ENCODE measurements around the gene ACTRT2.
A peak's percentile ranks its signal among the peaks of the same experiment; 100 is the strongest.

Gene ACTRT2

DNA sequence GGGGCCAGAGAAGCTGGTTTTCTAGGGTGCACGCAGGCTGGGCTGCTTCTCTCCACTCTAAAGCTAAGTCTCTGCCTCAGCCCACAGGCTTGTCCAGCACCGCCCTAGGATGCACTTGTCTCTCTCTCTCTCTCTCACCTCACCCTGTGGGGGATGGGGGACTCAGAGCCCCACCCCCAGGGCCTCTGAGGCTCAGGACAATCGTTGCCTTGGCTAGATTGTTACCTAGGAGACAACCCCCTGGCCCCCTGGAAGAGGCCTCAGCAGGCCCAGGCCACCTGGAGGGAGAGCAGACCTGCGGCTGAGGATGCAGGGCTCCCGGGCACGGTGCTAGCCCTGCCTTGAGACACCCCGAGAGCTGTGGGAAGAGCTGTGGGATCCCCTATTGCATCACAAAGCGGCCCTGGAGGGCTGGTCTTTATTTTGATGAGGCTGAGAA lies at the start of gene ACTRT2:
Gene ACTRT2 (plus strand): TSS at position 235 of the 439 bp plus-strand sequence. CDS start 220 bp downstream, outside the sequence.
- DNase-seq: no peak

DNA sequence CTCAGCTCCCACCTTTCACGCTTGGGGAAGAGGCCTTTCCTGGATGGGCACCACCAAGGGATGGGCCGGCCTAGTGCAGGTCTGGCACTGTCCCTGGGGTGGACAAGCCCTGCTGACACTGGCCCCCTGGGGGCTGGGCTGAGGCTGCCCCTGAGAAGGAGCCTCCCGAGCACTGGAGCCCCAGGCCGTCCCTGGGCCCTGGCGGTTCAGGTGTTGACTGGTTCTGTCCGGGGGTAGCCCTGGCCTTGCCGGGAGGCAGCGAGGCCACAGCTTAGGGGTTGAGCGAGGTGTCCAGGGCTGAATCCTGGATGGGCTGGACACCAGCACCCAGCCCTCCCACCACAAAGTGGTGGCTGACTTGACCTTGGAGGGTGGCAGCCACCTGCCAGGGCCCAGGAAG lies 49.7 kb upstream of the ACTRT2 start:
- no peak for DNase-seq

DNA sequence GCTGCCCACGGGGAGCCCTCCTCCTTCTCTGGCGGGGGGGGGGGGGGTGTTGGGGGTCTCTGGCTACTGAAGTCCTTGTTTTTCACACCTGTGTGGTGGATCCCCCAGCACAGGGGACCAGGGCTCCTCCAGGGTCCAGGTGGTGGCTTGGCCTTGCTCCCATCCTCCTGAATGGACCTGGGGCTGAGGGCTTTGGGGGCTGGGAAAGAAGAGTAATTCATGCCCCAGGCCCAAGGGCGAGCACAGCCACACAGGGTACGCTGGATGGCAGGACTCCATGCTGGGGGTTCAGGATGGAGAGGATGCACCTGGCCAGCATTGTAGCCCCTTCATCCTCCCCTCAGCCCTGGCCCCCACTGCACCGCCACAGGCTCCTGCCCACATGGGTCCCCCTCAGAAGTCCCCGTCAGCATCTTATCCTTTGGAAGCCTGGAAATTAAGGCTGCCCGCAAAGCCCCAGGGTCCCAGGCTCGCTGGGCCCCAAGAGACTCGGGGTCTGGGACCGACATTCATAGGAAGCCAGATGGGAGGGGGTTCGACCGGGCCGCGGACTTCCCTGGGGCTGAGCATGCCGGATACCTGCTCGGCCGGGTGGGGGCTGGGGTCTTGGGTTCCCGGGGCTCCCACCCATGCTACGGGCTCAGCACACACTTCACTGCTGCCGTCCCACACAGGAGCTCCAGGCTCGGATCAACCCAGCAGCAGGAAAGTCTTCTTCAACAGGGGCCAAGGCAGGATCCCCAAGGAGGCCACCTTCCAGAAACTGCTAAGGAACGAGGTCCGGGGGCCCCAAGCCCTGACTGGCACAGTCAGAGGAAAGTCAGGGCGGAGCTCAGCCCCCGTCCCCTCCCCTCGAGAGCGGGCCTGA lies 49.0 kb upstream of the ACTRT2 start:
- no peak for DNase-seq

GRCh38 chr1:2972879-2973575 lies 48.2 kb upstream of the ACTRT2 start:
- no peak for DNase-seq

GRCh38 chr1:2973601-2974593 lies 47.4 kb upstream of the ACTRT2 start:
- DNase-seq: no peak

DNA sequence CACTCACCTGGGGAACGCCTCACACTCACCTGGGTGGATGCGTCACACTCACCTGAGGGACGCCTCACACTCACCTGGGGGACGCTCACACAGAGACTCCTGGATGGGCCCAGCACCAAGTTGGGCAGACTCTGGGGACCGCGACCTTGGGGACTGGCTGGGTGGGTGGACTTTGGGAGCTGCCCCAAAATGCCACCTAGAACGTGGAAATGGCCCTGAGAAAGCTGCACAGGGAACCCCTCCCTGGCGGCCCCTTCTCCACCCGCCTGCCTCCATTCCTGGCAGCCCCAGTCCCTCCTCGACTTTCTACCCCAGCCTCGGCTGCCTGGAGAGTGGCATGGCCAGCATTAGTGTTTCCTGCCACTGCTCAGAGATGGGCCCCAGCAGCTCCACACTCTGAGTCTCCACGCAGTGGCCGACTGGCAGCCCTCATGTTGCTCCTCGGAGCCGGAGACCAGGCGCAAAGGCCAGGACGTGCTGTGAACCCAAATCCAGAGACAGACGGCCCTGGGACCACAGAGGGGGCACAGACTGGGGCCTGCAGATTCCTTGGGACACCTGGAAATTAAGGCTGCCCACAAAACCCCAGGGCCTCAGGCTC lies 46.5 kb upstream of the ACTRT2 start:
- no peak for DNase-seq

DNA sequence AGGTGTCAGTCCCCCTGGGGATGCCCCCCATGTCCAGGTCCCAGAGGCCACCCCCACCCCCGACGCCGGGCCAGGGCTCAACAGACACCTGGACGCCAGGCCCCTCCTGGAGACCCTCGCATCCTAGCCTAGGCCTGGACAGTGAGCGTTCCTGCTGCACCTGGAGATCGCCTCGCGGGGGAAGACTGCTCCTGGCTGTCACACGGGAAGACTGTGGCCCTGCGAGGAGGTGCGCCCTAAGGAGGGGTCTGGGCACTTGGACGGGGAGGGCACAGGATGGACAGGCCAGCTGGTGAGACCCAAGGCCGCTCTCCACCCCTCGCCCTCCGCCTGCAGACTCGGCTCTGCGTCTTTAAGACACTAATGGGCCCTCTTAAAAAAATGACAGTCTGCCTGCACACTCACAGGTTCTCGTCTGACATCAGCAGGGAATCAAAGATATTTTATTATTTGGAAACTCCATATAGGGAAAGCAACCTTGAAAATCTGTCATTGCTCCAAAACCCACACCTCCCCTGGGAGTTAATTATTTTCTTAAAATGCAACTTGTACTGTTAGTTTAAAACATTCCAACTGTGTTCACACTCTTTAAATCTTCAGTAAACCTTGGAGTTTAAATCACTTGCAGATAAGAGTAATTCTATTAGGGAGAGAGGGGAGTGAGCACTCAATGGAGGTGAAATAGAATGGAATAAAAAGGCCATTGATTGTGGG lies 45.6 kb upstream of the ACTRT2 start:
- DNase-seq: no peak

DNA sequence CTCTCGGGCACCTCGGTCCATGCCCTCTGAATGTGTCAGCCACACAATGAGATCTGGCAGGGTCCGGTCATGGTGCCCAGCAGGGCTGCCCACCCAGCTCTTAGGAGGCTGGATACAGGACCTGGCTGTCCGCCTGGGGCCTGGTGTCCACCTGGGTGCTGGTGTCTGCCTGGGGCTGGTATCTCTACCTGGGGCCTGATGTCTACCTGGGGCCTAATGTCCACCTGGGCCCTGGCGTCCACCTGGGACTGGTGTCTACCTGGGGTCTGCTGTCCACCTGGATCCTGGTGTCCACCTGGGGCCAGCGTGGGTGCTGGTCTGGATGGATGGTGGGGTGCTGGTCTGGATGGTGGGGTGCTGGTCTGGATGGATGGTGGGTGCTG lies 45.1 kb upstream of the ACTRT2 start:
- no peak for DNase-seq

DNA sequence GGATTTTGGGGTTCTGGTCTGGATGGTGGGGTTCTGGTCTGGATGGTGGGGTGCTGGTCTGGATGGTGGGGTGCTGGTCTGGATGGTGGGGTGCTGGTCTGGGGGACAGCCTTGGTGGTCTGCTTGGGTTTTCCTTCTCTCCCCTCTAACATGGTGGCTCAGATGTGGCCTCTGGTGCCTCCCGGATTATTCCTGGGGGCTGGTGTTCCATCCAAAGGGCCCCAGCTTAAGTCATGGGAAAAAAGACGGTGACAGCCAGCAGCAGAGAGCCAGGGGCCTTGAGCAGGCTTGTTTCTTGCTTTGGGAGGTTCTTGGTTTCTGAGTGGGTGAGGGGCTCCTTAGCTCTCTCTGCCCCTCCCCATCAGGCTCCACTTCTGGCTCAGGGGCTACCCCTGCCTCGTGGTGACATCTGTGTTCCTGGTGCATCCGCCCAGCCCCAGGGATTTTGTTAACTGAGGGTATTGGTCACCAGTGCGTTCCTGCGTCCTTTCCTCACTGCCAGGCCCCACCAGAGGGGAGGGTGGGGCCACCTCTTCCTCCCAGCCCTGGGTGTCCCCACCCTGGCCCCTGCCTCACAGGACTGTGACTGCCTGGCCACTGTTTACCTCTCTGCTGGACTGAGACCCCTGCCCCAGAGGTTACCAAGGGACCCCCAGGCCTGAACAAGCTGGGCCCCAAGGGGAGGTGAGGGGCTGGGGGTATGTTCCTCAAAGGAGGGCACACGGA lies 43.2 kb upstream of the ACTRT2 start:
- DNase-seq: no peak

GRCh38 chr1:2978691-2979190 lies 42.5 kb upstream of the ACTRT2 start:
- DNase-seq: no peak

GRCh38 chr1:2979191-2980072 lies 41.8 kb upstream of the ACTRT2 start:
- DNase-seq: no peak

GRCh38 chr1:2980073-2980791 lies 41.0 kb upstream of the ACTRT2 start:
- peak; percentile 0 for DNase-seq

GRCh38 chr1:2980849-2981248 lies 40.4 kb upstream of the ACTRT2 start:
- no peak for DNase-seq

GRCh38 chr1:2981388-2981787 lies 39.9 kb upstream of the ACTRT2 start:
- DNase-seq: no peak

- no peak for DNase-seq
These were observed 39.2 kb upstream of the ACTRT2 start for GRCh38 chr1:2981981-2982614.

GRCh38 chr1:2982615-2983318 lies 38.5 kb upstream of the ACTRT2 start:
- no peak for DNase-seq

GRCh38 chr1:2983319-2983705 lies 38.0 kb upstream of the ACTRT2 start:
- no peak for DNase-seq
